ENCODE results near the gene LIMCH1.
"Not testable (repeated sequence)": the region's sequence is repeated elsewhere in the genome, so short reads cannot be mapped to it uniquely, and the experiment has no call there.

Gene LIMCH1, protein sequence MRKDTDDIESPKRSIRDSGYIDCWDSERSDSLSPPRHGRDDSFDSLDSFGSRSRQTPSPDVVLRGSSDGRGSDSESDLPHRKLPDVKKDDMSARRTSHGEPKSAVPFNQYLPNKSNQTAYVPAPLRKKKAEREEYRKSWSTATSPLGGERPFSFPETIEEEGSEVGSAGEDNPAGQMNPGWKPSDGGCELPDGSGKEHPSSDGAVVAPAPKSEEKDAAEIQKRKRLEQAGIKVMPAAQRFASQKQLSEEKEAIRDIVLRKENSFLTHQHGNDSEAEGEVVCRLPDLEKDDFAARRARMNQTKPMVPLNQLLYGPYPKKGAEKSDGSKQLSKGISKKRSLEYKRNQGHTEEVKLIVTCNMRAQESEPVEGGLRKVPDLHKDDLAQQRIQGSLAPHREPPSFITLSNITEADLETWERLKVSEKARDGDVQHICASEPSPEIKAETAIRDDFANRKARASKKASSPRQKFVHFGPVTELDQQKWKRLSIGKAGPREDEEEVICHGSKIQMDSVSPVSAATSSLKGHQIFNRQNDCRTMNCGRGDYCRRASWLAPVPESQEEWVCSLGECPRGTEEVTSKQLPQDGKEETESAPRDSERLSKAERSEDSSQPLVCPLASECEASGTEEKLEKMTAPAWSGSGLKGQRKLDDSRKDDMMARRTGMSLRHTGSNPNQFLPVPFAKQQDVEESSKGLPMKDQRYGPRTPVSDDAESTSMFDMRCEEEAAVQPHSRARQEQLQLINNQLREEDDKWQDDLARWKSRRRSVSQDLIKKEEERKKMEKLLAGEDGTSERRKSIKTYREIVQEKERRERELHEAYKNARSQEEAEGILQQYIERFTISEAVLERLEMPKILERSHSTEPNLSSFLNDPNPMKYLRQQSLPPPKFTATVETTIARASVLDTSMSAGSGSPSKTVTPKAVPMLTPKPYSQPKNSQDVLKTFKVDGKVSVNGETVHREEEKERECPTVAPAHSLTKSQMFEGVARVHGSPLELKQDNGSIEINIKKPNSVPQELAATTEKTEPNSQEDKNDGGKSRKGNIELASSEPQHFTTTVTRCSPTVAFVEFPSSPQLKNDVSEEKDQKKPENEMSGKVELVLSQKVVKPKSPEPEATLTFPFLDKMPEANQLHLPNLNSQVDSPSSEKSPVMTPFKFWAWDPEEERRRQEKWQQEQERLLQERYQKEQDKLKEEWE (N-terminal part only)

GRCh38 chr4:41538017-41538733 lies at the start of gene LIMCH1:
LIMCH1 (plus strand) TSS chr4:41538157; CDS start chr4:41605996, 67,839 bp downstream.
- Mint-ChIP-seq H3K9me3 (peaks cover 3% of the 10 kb centered on the region), H3K27ac (no peak within 1 kb of the TSS), H3K4me3 (no peak within 1 kb of the TSS), H3K4me1 (no peaks in the 10 kb centered on the region), H3K36me3 (no peaks in the 10 kb centered on the region)
- DNase-seq (ENCODE audit: low spot score in 2 of 2), result no peak
- no peak for ATAC-seq

GRCh38 chr4:41491081-41491576 lies 46.8 kb upstream of the LIMCH1 start:
- not testable (repeated sequence) for H3K4me3 Mint-ChIP-seq; DNase-seq (ENCODE audit: low spot score in 2 of 2); ATAC-seq; H3K4me1 Mint-ChIP-seq; H3K36me3 Mint-ChIP-seq; H3K9me3 Mint-ChIP-seq; H3K27ac Mint-ChIP-seq

GRCh38 chr4:41496977-41497376 lies 41.0 kb upstream of the LIMCH1 start:
- DNase-seq (ENCODE audit: low spot score in 2 of 2) (no peak), ATAC-seq (no peak)
- Mint-ChIP-seq H3K9me3 (peaks cover 2% of the 10 kb centered on the region), H3K27ac (no peak overlapping the region), H3K4me1 (no peaks in the 10 kb centered on the region), H3K4me3 (no peak overlapping the region), H3K36me3 (no peaks in the 10 kb centered on the region)

DNA sequence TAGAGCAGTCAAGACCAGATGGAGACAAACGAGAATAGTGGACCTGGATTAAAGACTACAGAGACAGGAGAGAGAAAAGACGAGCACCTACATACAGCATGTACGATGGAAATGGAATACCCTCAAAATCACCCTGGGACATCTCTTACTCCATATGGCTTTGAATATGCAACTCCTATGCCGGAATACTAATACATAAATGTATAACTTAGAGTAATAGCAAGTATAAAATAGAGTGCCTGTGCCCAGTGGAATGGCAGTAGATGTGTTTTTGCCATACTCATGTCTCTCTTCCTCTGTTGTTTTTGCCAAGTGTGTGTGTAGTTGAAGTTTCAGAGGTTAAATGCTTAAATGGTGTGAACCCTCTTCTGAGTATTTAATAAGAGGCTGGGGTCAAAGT lies 39.8 kb upstream of the LIMCH1 start:
- no peaks in the 10 kb centered on the region for H3K36me3 Mint-ChIP-seq
- H3K9me3 Mint-ChIP-seq, result peaks cover 2% of the 10 kb centered on the region
- H3K27ac Mint-ChIP-seq, result no peak overlapping the region
- DNase-seq (ENCODE audit: low spot score in 2 of 2) (no peak), ATAC-seq (no peak)
- H3K4me1 Mint-ChIP-seq, result no peaks in the 10 kb centered on the region
- H3K4me3 Mint-ChIP-seq, result no peak overlapping the region

DNA sequence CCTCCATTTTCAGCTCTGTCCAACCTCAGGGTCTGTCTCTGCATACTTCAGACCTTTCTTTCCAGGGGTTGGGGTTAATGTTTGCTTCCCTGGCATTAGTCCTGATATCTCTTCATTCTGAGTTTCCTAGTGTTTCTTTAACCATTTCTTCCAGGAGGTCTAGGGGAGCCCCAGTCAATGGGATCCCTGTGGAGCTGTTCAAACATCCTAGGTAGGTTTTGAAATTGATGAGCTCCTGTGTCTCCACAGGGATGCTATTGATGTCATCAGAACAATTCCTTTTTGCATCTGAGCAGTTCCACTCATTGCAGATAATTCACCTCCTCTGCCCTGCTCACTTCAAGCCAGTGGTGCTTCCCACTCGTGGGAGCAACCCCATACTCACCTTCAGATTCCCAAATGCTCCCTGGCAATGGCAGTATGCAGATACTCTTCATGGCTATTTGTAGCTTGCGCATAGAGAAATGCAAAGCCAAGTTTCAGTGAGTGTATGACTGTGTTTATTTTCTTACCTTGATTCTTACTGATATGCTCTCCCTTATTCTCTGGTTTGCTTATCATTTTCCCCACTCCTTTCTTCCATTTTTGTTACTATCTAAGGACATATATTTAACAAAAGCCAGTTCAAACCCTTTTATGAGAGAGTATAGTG lies 33.7 kb upstream of the LIMCH1 start:
- no peak for ATAC-seq
- Mint-ChIP-seq H3K4me1 (no peaks in the 10 kb centered on the region), H3K27ac (no peak overlapping the region), H3K36me3 (no peaks in the 10 kb centered on the region), H3K4me3 (no peak overlapping the region), H3K9me3 (peaks cover 6% of the 10 kb centered on the region)
- no peak for DNase-seq (ENCODE audit: low spot score in 2 of 2)

DNA sequence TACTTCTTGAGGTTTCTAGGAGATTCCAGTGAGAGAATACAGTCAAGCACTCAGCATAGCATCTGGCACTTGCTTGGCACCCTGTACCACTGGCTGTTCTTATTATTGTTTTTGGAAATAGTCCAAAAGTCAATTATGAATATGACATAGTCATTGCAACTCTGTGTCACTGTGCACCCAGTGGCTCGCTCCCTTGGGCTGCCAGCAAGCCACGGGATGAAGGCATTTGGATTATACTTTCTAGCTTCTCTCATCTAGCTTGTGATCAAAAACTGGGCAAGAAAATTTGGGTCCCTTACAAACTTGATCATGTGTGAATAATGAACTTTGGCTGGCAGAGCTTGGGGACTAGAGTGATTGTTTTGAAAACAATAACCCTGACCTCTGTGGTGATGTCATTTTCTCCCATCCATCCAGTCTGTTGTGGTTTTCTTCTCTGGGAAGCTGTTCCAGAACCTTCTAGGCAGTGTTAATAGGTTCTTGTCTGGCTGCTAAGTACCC lies 32.7 kb upstream of the LIMCH1 start:
- ATAC-seq, result no peak
- Mint-ChIP-seq H3K27ac (no peak overlapping the region), H3K9me3 (peaks cover 6% of the 10 kb centered on the region), H3K4me1 (no peaks in the 10 kb centered on the region), H3K36me3 (no peaks in the 10 kb centered on the region), H3K4me3 (no peak overlapping the region)
- no peak for DNase-seq (ENCODE audit: low spot score in 2 of 2)

DNA sequence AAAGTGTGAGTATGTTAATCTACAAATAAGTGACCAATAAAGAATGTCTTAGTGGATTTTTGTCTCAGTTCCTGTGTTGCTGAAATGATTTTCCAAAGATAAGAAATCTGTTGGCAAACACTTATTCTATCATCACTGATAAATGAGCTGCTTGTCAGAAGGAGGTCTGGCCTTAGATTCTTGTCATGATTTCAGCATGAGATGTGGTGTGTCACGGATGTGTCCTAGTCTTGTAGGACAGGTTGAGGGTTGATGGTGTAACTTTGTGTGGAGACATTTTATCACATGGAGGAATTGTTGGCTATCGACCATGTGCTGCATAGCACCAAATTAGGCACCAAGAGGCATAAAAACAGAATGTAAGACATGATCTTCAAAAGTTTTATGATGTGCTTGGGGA lies 31.8 kb upstream of the LIMCH1 start:
- ATAC-seq (no peak), DNase-seq (ENCODE audit: low spot score in 2 of 2) (no peak)
- H3K4me1 Mint-ChIP-seq, result no peaks in the 10 kb centered on the region
- no peaks in the 10 kb centered on the region for H3K36me3 Mint-ChIP-seq
- no peak overlapping the region for H3K4me3 Mint-ChIP-seq
- H3K9me3 Mint-ChIP-seq, result peaks cover 4% of the 10 kb centered on the region
- no peak overlapping the region for H3K27ac Mint-ChIP-seq

GRCh38 chr4:41507291-41507947 lies 30.5 kb upstream of the LIMCH1 start:
- H3K4me3 Mint-ChIP-seq, result no peak overlapping the region
- no peak for ATAC-seq

GRCh38 chr4:41509451-41509866 lies 28.5 kb upstream of the LIMCH1 start:
- DNase-seq (ENCODE audit: low spot score in 2 of 2) (no peak), ATAC-seq (no peak)
- Mint-ChIP-seq H3K27ac (no peak overlapping the region), H3K4me1 (no peaks in the 10 kb centered on the region), H3K9me3 (peaks cover 6% of the 10 kb centered on the region), H3K4me3 (no peak overlapping the region), H3K36me3 (no peaks in the 10 kb centered on the region)

More at GRCh38 chr4:41507291-41507947, 30.5 kb upstream of the LIMCH1 start:
- Mint-ChIP-seq H3K36me3 (no peaks in the 10 kb centered on the region), H3K9me3 (peaks cover 4% of the 10 kb centered on the region), H3K4me1 (no peaks in the 10 kb centered on the region), H3K27ac (no peak overlapping the region)
- no peak for DNase-seq (ENCODE audit: low spot score in 2 of 2)

DNA sequence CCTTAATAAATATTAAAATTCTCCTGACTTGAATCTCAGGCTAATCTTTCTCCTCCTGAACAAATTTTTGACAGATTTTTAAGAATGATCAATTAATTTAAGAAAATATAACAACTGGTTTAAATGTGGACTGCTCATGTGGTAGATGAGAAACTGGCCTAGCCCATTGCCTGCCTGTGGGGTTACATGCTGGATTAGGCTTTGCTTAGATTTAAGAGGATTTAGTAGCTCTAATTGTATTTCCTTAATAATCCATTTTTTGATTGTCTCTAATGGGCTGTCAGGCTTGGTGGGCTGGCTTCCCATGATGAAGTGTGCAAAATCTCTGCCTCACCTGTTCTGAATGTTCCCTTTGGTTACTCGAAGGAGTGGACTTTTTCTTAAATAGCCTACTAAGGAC lies 27.8 kb upstream of the LIMCH1 start:
- Mint-ChIP-seq H3K27ac (no peak overlapping the region), H3K36me3 (no peaks in the 10 kb centered on the region), H3K9me3 (peaks cover 3% of the 10 kb centered on the region), H3K4me1 (no peaks in the 10 kb centered on the region), H3K4me3 (no peak overlapping the region)
- no peak for ATAC-seq
- DNase-seq (ENCODE audit: low spot score in 2 of 2), result no peak

GRCh38 chr4:41512136-41512535 lies 25.8 kb upstream of the LIMCH1 start:
- ATAC-seq, result no peak
- no peak for DNase-seq (ENCODE audit: low spot score in 2 of 2)
- Mint-ChIP-seq H3K4me1 (no peaks in the 10 kb centered on the region), H3K4me3 (no peak overlapping the region), H3K36me3 (no peaks in the 10 kb centered on the region), H3K9me3 (peaks cover 3% of the 10 kb centered on the region), H3K27ac (no peak overlapping the region)

- peaks cover 3% of the 10 kb centered on the region for H3K9me3 Mint-ChIP-seq
- no peak for ATAC-seq
- H3K36me3 Mint-ChIP-seq, result no peaks in the 10 kb centered on the region
- DNase-seq (ENCODE audit: low spot score in 2 of 2), result no peak
- no peak overlapping the region for H3K27ac Mint-ChIP-seq
- H3K4me1 Mint-ChIP-seq, result no peaks in the 10 kb centered on the region
- H3K4me3 Mint-ChIP-seq, result no peak overlapping the region
These were observed 25.4 kb upstream of the LIMCH1 start for GRCh38 chr4:41512596-41512995.

GRCh38 chr4:41514169-41514568 lies 23.8 kb upstream of the LIMCH1 start:
- no peak for ATAC-seq
- no peak for DNase-seq (ENCODE audit: low spot score in 2 of 2)
- no peaks in the 10 kb centered on the region for H3K4me1 Mint-ChIP-seq
- H3K4me3 Mint-ChIP-seq, result no peak overlapping the region
- H3K36me3 Mint-ChIP-seq, result no peaks in the 10 kb centered on the region
- H3K27ac Mint-ChIP-seq, result no peak overlapping the region
- H3K9me3 Mint-ChIP-seq, result peaks cover 7% of the 10 kb centered on the region

Data from stimulated activated effector memory CD8-positive, alpha-beta T cell treated with anti-CD3 and anti-CD28 coated beads, Interleukin-12 subunit alpha, Interleukin-12 subunit beta, amount 100 ng/mL, for 72 hours (primary cell).